HepG2 (cell line): Measurements from ENCODE around the gene MXRA8. TPM values are rescaled to one million over a fixed set of nuclear protein-coding genes. Genes with fewer than 3 reads are reported as not detected.

ENCODE experiments used
- AGO2 ChIP-seq: fragments of 200-400 bp; formaldehyde crosslinking; optimal IDR thresholded peaks from 2 replicates; pipeline ENCODE3; 2017; ENCODE audit warnings: mild to moderate bottlenecking, low read depth, low read length, moderate library complexity
- ATAD3A ChIP-seq: sonication (generic); formaldehyde crosslinking; IDR thresholded peaks from 2 replicates; pipeline ENCODE4 v1.4.0; 2020; ENCODE audit warnings: missing genetic modification reagents
- EEA1 ChIP-seq: sonication (generic); formaldehyde crosslinking; IDR thresholded peaks from 2 replicates; pipeline ENCODE4 v1.5.1; 2020; ENCODE audit warnings: mild to moderate bottlenecking, missing genetic modification reagents, borderline replicate concordance
- EHMT2 ChIP-seq: fragments of 200-600 bp; sonication (generic); IDR thresholded peaks from 2 replicates; pipeline ENCODE4 v1.7.0; 2017; ENCODE audit warnings: antibody characterized with exemption, low read depth, low read length, borderline replicate concordance
- ELF3 ChIP-seq: IDR thresholded peaks from 2 replicates; pipeline ENCODE4 v1.6.1; 2016; ENCODE audit warnings: missing genetic modification reagents, missing compliant biosample characterization
- ETV6 ChIP-seq: sonication (generic); formaldehyde crosslinking; conservative IDR thresholded peaks from 2 replicates; pipeline ENCODE4 v1.4.0; 2020; ENCODE audit warnings: missing genetic modification reagents
- HMGA1 ChIP-seq: sonication (generic); formaldehyde crosslinking; conservative IDR thresholded peaks from 2 replicates; pipeline ENCODE4 v1.4.0; 2020; ENCODE audit warnings: missing genetic modification reagents
- HNF4G ChIP-seq, 2 experiments: sonication (generic) in 1 of 2; formaldehyde crosslinking in 1 of 2; IDR thresholded peaks; 2 replicates each; pipeline versions ENCODE4 v1.4.0 to v1.6.1; 2011 to 2020; ENCODE audit warnings: borderline replicate concordance in 2 of 2, low read depth in 2 of 2, mild to moderate bottlenecking in 2 of 2, low read length in 1 of 2, missing genetic modification reagents in 1 of 2, moderate library complexity in 1 of 2
- MAZ ChIP-seq, 2 experiments: sonication (generic) in 1 of 2; formaldehyde crosslinking in 1 of 2; IDR thresholded peaks; 2 replicates each; pipeline versions ENCODE4 v1.5.0 to v1.6.1; 2012 to 2020; ENCODE audit warnings: low read depth in 2 of 2, mild to moderate bottlenecking in 2 of 2, borderline replicate concordance in 1 of 2, improper control_type of control experiment in 1 of 2, low read length in 1 of 2, missing genetic modification reagents in 1 of 2, moderate library complexity in 1 of 2
- MLLT10 ChIP-seq: sonication (generic); formaldehyde crosslinking; IDR thresholded peaks from 2 replicates; pipeline ENCODE4 v1.4.0; 2020; ENCODE audit warnings: missing genetic modification reagents
- MXD3 ChIP-seq: IDR thresholded peaks from 2 replicates; pipeline ENCODE4 v1.6.1; 2016; ENCODE audit warnings: mild to moderate bottlenecking, missing biosample characterization, missing genetic modification reagents
- NFE2L1 ChIP-seq: sonication (generic); formaldehyde crosslinking; IDR thresholded peaks from 2 replicates; pipeline ENCODE4 v1.4.0; 2020; ENCODE audit warnings: missing genetic modification reagents, mild to moderate bottlenecking, borderline replicate concordance
- NR3C1 ChIP-seq: sonication (generic); formaldehyde crosslinking; IDR thresholded peaks from 2 replicates; pipeline ENCODE4 v1.4.0; 2020; ENCODE audit warnings: missing genetic modification reagents
- PAWR ChIP-seq: sonication (generic); formaldehyde crosslinking; IDR thresholded peaks from 2 replicates; pipeline ENCODE4 v1.4.0; 2020; ENCODE audit warnings: missing genetic modification reagents, mild to moderate bottlenecking, borderline replicate concordance
- POLR2A ChIP-seq, 2 experiments: IDR thresholded peaks; 2 replicates each; pipeline ENCODE4 v1.6.1; 2011; ENCODE audit warnings: low read depth in 2 of 2, low read length in 2 of 2, mild to moderate bottlenecking in 1 of 2, moderate library complexity in 1 of 2; ENCODE audit not compliant: insufficient read depth in 1 of 2
- RAD51 ChIP-seq: fragments of 450-650 bp; IDR thresholded peaks from 2 replicates; pipeline ENCODE4 v1.6.1; 2016; ENCODE audit warnings: borderline replicate concordance
- RFX1 ChIP-seq: fragments of 450-650 bp; IDR thresholded peaks from 2 replicates; pipeline ENCODE4 v1.6.1; 2017
- ZBED4 ChIP-seq: sonication (generic); formaldehyde crosslinking; IDR thresholded peaks from 2 replicates; pipeline ENCODE4 v1.4.0; 2020; ENCODE audit warnings: missing genetic modification reagents, borderline replicate concordance
- ZNF17 ChIP-seq: sonication (generic); formaldehyde crosslinking; IDR thresholded peaks from 2 replicates; pipeline ENCODE4 v1.5.0; 2020; ENCODE audit warnings: mild to moderate bottlenecking, missing genetic modification reagents
- ZNF232 ChIP-seq: sonication (generic); formaldehyde crosslinking; IDR thresholded peaks from 2 replicates; pipeline ENCODE4 v1.4.0; 2020; ENCODE audit warnings: missing genetic modification reagents, borderline replicate concordance
- ZNF501 ChIP-seq: sonication (generic); formaldehyde crosslinking; IDR thresholded peaks from 2 replicates; pipeline ENCODE4 v1.5.1; 2020; ENCODE audit warnings: mild to moderate bottlenecking, moderate library complexity, missing genetic modification reagents
- ZNF557 ChIP-seq: sonication (generic); formaldehyde crosslinking; IDR thresholded peaks from 2 replicates; pipeline ENCODE4 v1.4.0; 2020; ENCODE audit warnings: missing genetic modification reagents
- ZNF569 ChIP-seq: sonication (generic); formaldehyde crosslinking; IDR thresholded peaks from 2 replicates; pipeline ENCODE4 v1.5.0; 2020; ENCODE audit warnings: mild to moderate bottlenecking, missing genetic modification reagents, moderate library complexity, borderline replicate concordance
- ZNF580 ChIP-seq: IDR thresholded peaks from 2 replicates; pipeline ENCODE4 v1.6.1; 2016; ENCODE audit warnings: low read depth, borderline replicate concordance
- ZNF678 ChIP-seq: sonication (generic); formaldehyde crosslinking; IDR thresholded peaks from 2 replicates; pipeline ENCODE4 v1.4.0; 2020; ENCODE audit warnings: mild to moderate bottlenecking, missing genetic modification reagents
- ZNF75D ChIP-seq: sonication (generic); formaldehyde crosslinking; IDR thresholded peaks from 2 replicates; pipeline ENCODE4 v1.8.1; 2023; ENCODE audit warnings: missing genetic modification reagents, mild to moderate bottlenecking, borderline replicate concordance
- ZSCAN9 ChIP-seq: IDR thresholded peaks from 2 replicates; pipeline ENCODE4 v1.6.1; 2016; ENCODE audit warnings: borderline replicate concordance
- polyA plus RNA-seq, 8 experiments: library from polyadenylated mRNA; depleted of rRNA in 3 of 8; stranded (reverse) in 7 of 8; unstranded in 1 of 8; fragments of >200 nt; fragmentation: Illumina TruSeq in 4 of 8; extraction: Trizol in 4 of 8; gene quantifications; 2 replicates each; pipeline versions ENCODE4 v1.2.1 to v1.2.3, GENCODE V29; 2011 to 2016; ENCODE audit warnings: low read depth in 4 of 8, missing spikeins in 1 of 8, mixed read lengths in 1 of 8; ENCODE audit not compliant: insufficient read depth in 1 of 8
- total RNA-seq, 5 experiments: library from RNA; depleted of rRNA; stranded (reverse); fragments of >200 nt; fragmentation: Illumina TruSeq; extraction: Trizol; gene quantifications; 2 replicates each; pipeline ENCODE4 v1.2.3, GENCODE V29; 2016; ENCODE audit warnings: low read depth in 1 of 5

The MXRA8 gene
- total and polyA plus RNA-seq, 2 of the 13 experiments (the other 11 are each of a cell fraction or from before 2014, with no cell fraction given), result 19.8 to 44.8 TPM

GRCh38 chr1:1308756-1309250, 49.6 kb downstream of the MXRA8 start (continued):
- TF ChIP-seq ZBED4 (CRISPR knock-in tag), result no peak
- no peak for TF ChIP-seq ZNF17 (CRISPR knock-in tag)
- no peak for TF ChIP-seq MAZ (IDR thresholded peaks at IDR 0.05; ENCODE audit: borderline replicate concordance, low read depth, low read length)
- TF ChIP-seq MAZ (CRISPR knock-in tag; IDR thresholded peaks at IDR 0.05; ENCODE audit: low read depth), result no peak; the same call in 1 of the 2 replicates
- TF ChIP-seq POLR2A (IDR thresholded peaks at IDR 0.05; ENCODE audit: insufficient read depth in 1 of 2, low read depth in 2 of 2, low read length in 2 of 2), result no peak
- no peak for TF ChIP-seq ZNF501 (CRISPR knock-in tag)
- no peak for TF ChIP-seq ZNF569
- TF ChIP-seq ZNF75D (CRISPR knock-in tag), result no peak
- peak; percentile 72 for TF ChIP-seq AGO2
- TF ChIP-seq ELF3 (CRISPR knock-in tag), result no peak
- no peak for TF ChIP-seq HNF4G (IDR thresholded peaks at IDR 0.05; ENCODE audit: borderline replicate concordance, low read depth, low read length)
- TF ChIP-seq HNF4G (CRISPR knock-in tag; IDR thresholded peaks at IDR 0.05; ENCODE audit: borderline replicate concordance, low read depth), result no peak
- no peak for TF ChIP-seq EHMT2
- no peak for TF ChIP-seq PAWR (CRISPR knock-in tag)
- no peak for TF ChIP-seq ZSCAN9 (CRISPR knock-in tag)
- TF ChIP-seq RAD51, result no peak
- no peak for TF ChIP-seq RFX1
- TF ChIP-seq ATAD3A (CRISPR knock-in tag), result no peak
- no peak for TF ChIP-seq MLLT10 (CRISPR knock-in tag)
- TF ChIP-seq ZNF557 (CRISPR knock-in tag), result no peak
- TF ChIP-seq MXD3 (CRISPR knock-in tag), result peak; percentile 56; the same call in 1 of the 2 replicates
- TF ChIP-seq NR3C1 (CRISPR knock-in tag), result no peak
- no peak; the same call in 1 of the 2 replicates for TF ChIP-seq ETV6 (CRISPR knock-in tag)
- TF ChIP-seq NFE2L1 (CRISPR knock-in tag), result no peak
- no peak for TF ChIP-seq ZNF580 (CRISPR knock-in tag)
- no peak for TF ChIP-seq EEA1 (CRISPR knock-in tag)
- TF ChIP-seq HMGA1 (CRISPR knock-in tag), result no peak
- no peak for TF ChIP-seq ZNF678 (CRISPR knock-in tag)
- TF ChIP-seq ZNF232 (CRISPR knock-in tag), result 0 out of 2 replicates have a peak, but pooled peaks have one; percentile 28
